ENCODE measurements around the gene QSOX1.
A peak's percentile ranks its signal among the peaks of the same experiment; 100 is the strongest.

Gene QSOX1

DNA sequence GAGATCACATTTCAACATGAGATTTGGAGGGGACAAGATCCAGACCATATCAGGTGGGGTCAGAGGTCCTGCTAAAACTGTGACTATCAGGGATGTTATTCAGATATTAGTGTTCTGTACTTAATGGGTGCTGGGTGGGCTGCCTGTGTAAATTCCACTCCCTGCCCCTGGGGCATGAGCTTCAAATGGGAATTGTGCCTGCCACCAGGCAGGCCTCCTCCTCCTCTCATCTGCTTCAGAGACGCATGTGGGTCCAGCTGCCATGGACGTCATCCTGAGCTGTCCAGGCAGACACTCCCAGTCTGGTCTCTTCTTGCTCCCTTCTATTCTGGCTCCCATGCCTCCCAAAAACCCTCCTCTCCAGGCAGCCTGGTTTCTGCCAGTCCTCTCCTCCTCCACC is 10.4 kb downstream of the QSOX1 start:
- Histone ChIP-seq H3K4me3 (no peak overlapping the region), H3K27ac (no peak overlapping the region)
- DNase-seq (ENCODE audit: low spot score), result no peak
- TF ChIP-seq, protein P1, sequence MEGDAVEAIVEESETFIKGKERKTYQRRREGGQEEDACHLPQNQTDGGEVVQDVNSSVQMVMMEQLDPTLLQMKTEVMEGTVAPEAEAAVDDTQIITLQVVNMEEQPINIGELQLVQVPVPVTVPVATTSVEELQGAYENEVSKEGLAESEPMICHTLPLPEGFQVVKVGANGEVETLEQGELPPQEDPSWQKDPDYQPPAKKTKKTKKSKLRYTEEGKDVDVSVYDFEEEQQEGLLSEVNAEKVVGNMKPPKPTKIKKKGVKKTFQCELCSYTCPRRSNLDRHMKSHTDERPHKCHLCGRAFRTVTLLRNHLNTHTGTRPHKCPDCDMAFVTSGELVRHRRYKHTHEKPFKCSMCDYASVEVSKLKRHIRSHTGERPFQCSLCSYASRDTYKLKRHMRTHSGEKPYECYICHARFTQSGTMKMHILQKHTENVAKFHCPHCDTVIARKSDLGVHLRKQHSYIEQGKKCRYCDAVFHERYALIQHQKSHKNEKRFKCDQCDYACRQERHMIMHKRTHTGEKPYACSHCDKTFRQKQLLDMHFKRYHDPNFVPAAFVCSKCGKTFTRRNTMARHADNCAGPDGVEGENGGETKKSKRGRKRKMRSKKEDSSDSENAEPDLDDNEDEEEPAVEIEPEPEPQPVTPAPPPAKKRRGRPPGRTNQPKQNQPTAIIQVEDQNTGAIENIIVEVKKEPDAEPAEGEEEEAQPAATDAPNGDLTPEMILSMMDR (IDR thresholded peaks at IDR 0.05), result no peak

GRCh38 chr1:180165509-180166435 is 11.1 kb downstream of the QSOX1 start:
- DNase-seq (ENCODE audit: low spot score), result no peak
- H3K27ac ChIP-seq, result no peak overlapping the region
- H3K4me3 ChIP-seq, result no peak overlapping the region

DNA sequence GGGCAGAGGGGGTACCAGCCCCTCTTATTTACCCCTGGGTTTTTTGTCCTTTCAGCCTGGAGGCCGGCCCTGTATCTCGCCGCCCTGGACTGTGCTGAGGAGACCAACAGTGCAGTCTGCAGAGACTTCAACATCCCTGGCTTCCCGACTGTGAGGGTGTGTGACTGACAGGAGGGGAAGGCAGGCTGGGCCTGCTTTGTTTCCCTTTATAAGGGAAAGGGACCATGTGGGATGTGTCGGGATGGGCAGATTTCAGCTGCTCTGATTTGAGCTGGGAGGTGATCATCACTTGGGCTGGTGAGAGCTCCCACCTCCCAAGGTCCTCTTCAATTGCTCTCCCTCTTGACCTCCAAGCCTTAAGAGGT is 11.7 kb downstream of the QSOX1 start:
- DNase-seq (ENCODE audit: low spot score), result no peak
- Histone ChIP-seq H3K4me3 (no peak overlapping the region), H3K27ac (peak overlapping the region in 1 of 2 donors; percentile 40)
- TF ChIP-seq, protein P1 (IDR thresholded peaks at IDR 0.05), result no peak

More at GRCh38 chr1:180165509-180166435, 11.1 kb downstream of the QSOX1 start:
- TF ChIP-seq, protein P1 (IDR thresholded peaks at IDR 0.05), result no peak

- DNase-seq (ENCODE audit: low spot score), result no peak
- Histone ChIP-seq H3K27ac (peak overlapping the region; percentile 40 to 50), H3K4me3 (no peak overlapping the region)
- TF ChIP-seq, protein P1 (IDR thresholded peaks at IDR 0.05), result no peak
Observed at GRCh38 chr1:180167021-180167701, 12.5 kb downstream of the QSOX1 start.

DNA sequence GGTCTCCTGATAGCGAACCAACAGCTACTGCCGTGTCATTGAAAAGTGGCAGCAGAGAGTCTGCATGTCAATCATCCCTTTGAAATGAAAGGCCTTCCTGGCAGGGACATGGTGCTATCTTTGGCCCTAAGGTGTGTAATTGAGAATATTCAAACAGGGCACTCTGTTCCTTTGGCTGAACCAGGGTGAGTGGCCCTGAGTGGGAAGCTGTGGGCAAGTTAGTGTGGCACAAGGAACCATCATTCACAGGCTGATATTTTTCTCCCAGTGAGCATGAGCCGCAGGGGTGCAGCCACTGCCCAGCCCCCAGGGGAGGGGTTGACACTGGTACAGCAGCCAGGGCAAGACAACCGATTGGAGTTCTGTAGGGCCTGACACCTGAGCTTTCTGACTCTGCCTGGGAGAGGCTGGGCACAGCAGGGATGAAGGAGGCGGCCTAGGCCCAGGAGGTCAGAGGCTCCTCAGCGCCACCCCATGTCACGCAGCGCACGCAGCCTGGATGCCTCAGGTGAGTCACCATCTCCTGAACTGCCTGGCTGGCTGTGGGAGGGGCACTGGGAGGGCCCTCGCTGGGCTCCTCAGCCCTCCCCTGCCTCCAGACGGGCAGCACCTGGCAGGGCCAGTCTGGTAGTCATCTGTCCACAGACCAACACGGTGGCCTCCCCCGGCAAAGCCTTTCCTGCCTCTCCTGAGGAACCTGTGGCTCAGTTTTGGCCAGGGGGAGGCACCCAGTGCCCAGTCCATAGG is 13.2 kb downstream of the QSOX1 start:
- Histone ChIP-seq H3K4me3 (no peak overlapping the region), H3K27ac (peak overlapping the region in 1 of 2 donors; percentile 40)
- TF ChIP-seq, protein P1 (IDR thresholded peaks at IDR 0.05), result no peak
- no peak for DNase-seq (ENCODE audit: low spot score)

DNA sequence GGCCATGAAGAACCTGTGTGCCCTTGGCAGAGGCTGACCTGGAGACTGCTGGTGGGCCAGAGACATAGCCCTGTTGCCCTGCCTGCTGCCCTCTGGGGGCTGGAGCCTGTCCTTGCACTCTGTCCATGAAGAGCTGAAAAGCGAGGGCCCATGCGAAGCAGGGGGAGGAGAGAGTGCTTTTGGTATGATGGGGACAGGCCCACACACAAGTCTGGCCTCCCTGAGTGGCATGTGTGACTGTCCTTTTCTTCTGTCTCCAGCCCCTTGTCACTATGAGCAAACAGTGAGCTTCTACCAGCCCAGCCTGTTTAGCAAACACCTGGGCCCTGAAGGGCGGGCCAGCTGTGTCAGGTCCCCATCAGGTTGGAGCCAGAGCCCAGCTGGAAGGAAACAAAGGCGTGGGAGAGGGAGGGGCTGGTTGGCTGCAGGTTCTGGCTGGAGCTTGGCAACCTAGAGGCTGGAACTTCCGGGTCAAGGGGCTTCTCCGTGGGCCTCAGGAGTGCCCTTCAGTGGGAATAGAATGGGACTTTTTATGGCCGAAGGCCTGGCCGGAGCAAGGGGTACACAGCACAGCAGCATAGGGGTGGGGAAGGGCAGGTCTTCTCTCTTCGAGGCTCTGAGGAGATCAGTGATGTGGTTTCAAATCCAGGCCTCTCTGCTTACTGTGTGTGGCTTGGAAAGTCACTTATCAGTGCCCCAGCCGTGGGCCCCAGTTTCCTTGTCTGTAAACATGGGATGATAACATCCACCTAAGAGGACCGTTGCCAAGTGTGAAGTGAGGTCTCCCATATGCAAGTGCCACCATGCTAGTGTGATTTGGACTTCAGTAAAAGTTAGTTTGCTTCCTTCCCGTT is 14.3 kb downstream of the QSOX1 start:
- no peak for DNase-seq (ENCODE audit: low spot score)
- Histone ChIP-seq H3K4me3 (no peak overlapping the region), H3K27ac (no peak overlapping the region)
- TF ChIP-seq, protein P1 (IDR thresholded peaks at IDR 0.05), result no peak

All from coronary artery (tissue), 2 donors.